Measurements from ENCODE around the gene RRP1B.
"Not testable (repeated sequence)": the region's sequence is repeated elsewhere in the genome, so short reads cannot be mapped to it uniquely, and the experiment has no call there.

Gene RRP1B

GRCh38 chr21:43676391-43676790 lies 17.0 kb downstream of the RRP1B start:
- no peak for FAIRE-seq

DNA sequence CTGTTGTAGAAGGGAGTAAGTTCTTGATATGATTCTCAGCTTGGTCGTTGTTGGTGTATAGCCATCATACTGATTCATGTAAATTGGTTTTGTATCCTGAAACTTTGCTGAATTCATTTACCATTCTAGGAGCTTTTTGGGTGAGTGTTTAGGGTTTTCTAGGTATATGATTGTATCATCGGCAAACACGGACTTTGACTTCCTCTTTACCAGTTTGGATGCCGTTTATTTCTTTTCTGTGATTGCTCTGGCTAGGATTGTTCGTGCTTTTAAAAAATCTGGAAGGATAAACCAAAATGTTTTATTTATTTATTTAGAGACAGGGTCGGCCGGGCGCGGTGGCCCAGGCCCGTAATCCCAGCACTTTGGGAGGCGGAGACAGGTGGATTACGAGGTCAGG lies 20.6 kb downstream of the RRP1B start:
- FAIRE-seq = no peak

DNA sequence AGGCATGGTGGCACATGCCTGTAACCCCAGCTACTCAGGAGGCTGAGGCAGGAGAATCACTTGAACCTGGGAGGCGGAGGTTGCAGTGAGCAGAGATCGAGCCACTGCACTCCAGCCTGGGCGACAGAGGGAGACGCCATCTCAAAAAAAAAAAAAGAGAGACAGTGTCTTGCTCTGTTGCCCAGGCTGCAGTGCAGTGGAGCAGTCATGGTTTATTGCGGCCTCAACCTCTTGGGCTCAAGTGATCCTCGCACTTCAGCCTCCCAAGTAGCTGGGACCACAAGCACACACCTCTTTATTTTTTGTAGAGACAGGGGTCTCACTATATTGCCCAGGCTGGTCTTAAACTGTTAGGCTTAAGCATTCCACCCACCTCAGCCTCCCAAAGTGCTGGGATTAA lies 21.1 kb downstream of the RRP1B start:
- not testable (repeated sequence) for FAIRE-seq

DNA sequence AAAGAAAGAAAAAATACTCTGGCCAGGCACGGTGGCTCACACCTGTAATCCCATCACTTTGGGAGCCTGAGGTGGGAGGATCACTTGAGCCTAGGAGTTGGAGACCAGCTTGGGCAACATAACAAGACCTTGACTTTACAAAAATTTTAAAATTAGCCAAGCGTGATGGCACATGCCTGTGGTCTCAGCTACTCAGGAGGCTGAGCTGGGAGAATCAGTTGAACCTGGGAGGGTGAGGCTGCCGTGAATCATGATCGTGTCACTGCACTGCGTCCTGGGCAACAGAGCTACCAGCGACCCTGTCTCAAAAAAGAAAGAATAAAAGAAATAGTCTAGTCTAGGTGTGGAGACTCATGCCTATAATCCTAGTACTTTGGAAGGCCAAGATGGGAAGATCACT lies 22.3 kb downstream of the RRP1B start:
- FAIRE-seq = no peak

DNA sequence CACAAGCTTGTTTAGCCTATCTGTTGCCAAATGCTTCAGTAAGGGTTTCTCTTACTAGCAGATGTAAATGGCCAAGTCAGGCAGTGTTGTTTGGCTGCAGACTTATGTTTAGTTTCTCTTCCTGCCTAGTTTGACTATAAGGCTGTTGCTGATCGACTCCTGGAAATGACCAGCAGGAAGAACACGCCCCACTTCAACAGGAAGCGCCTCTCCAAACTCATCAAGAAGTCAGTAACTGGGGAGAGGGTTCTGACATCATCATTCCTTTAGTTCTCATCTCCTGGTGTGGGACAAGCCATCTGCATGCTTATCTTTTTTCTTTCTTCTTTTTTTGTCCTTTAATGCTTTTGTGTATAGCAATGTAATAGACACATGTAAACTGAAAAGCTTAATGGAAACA lies 25.1 kb downstream of the RRP1B start:
- FAIRE-seq = no peak

DNA sequence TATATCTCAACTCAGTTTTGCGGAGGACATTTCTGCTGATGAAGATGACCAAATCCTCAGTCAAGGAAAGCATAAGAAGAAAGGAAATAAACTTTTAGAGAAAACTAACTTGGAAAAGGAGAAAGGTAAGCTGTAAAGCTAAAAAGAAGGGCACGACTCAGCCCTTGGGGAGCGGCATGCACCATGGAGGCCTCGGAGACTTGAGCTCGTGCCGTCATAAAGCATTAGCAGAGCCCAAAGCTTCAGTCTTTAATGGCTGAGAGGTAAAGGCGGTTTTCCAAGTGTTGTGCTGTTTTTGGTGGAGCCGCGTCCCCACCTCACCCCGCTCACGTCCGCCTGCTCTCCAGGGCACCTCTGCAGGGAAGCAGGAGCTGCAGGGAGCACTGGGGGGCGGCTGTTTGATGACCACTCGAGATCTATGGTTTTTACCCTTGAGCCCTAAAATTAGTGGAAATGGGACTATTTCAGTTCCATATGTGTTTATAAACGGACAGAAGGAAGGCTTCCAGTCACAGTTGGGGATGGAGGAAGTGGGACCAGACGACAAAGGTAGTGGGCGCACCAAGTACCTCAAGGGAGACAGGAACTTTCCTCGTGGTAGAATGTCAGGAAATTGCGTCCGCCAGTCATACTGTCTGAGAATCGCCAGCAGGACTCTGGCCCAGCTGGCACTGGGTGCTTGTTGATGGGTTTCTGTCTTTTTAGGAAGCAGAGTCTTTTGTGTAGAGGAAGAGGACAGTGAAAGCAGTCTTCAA lies 27.6 kb downstream of the RRP1B start:
- FAIRE-seq = no peak

GRCh38 chr21:43687566-43688399 lies 28.4 kb downstream of the RRP1B start:
- no peak for FAIRE-seq

DNA sequence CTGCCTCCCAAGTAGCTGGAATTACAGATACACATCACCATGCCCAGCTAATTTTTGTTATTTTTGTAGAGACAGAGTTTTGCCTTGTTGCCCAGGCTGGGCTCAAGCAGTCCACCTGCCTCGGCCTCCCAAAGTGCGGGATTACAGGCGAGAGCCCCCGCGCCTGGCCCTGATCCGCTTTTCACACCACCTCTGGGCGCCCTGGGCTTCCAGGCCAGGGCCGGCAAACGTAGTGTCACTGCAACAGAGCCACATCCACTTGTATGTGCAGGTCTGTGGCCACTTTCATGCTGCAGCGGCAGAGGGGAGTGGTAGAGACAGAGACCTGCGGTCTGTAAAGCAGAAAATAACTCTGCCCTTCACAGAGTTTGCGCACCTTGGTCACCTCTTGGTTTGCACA lies 29.5 kb downstream of the RRP1B start:
- FAIRE-seq = no peak

- FAIRE-seq = no peak
Measured at GRCh38 chr21:43689556-43690337, 30.4 kb downstream of the RRP1B start.

- FAIRE-seq = no peak
Measured at GRCh38 chr21:43690346-43690745, 31.0 kb downstream of the RRP1B start.

DNA sequence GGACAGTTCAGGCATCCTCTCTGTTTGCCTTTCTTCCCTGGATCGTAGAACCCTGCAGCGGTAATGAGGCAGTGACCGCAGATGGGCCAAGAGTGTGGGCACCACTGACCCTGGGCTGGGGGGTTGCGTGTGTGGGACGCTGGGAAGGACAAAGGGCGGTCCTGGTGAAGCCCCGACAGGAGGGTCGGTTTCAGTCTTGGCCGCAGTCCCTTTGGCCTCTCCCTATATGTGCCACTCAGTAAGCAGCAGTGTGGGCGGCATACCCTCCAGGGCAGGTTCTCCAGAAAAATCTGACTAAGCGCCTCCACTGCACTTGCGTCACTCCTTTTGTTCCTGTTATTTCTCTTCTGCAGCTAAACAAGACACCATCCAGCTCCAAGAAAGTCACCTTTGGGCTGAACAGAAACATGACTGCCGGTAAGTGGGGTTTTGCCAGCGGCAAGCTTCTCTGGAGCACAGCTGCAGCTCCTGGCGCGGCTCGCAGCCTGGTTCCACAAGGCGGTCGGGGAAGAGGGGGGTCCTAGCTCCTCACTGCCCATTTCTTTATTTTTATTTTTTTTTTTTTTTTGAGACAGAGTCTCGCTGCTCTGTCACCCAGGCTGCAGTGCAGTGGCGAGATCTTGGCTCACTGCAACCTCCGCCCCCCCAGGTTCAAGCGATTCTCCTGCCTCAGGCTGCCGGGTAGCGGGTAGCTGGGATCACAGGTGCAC lies 31.9 kb downstream of the RRP1B start:
- no peak for FAIRE-seq

GRCh38 chr21:43691801-43692200 lies 32.4 kb downstream of the RRP1B start:
- no peak for FAIRE-seq

- no peak for FAIRE-seq
Measured at GRCh38 chr21:43692949-43693348, 33.6 kb downstream of the RRP1B start.

DNA sequence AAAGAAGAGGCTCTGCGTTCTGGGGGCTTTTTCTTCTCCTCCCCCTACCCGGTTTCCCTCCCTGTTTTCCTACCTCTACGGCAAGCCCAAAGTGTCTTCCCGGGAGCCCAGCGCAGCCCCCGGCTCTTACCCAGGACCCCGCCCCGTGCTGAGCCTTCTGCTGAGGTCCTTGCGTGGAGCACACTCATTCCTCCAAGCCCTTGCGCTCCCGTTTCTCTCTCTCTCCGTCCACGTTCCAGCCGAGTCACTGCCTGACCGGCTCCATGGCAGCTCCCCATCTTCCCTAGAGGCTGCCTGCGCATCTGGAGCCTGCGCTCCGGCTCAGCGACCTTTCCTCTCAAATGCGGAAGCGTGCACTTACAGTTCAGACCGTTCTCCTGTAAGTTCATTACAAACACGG lies 34.6 kb downstream of the RRP1B start:
- FAIRE-seq = no peak

DNA sequence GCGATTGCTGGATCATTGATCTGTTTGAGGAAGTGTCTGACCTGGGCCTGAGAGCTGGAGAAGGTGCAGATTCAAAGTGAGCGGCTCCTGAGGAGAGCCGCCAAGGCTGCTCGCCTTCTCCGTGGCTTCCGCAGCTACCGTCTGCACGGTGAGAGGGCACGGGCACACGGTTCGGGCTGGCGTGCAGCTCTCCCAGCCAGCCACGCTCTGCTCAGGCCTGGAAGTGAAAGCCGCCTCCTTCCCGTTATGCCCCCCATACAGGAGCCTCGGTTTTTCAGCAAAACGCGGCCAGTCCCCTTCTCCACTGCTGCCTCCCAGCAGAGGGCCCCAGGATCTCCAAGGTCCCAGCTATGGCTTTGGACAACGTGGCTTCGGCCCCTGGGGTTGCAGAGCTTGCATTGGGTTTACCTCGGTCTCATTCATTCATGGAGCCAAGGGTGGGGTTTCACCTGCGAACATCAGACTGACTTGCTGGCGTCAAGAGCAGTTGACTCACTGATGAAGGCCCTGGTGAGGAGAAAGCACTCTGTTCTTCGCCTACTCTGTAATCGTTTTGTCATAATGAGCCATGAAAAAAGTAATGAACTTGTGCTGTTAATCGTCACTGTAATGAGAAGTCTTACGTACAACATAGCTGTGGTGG lies 35.2 kb downstream of the RRP1B start:
- no peak for FAIRE-seq

DNA sequence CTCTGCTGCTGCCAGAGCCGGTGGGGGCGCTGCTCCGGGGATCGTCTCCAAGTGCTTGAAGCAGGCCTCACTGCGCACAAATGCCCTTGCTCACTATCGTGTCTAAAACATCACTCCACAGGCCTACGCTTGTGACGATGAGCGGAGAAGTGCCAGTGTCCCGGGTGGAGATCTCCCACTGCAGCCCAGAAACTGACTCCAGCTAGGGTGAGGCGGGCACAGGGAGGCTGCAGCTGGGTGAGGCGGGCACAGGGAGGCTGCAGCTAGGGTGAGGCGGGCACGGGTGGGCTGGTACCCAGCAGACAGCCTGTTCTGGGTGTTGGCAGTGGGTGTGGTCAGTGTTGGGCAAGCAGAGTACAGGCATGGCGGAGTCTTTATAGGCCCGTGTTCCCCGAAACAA lies 36.9 kb downstream of the RRP1B start:
- FAIRE-seq = no peak

GRCh38 chr21:43697758-43698643 lies 38.6 kb downstream of the RRP1B start:
- FAIRE-seq = no peak

- not testable (repeated sequence) for FAIRE-seq
Measured at GRCh38 chr21:43699492-43699777, 40.1 kb downstream of the RRP1B start.

- no peak for FAIRE-seq
Measured at GRCh38 chr21:43699933-43700599, 40.7 kb downstream of the RRP1B start.

- no peak for FAIRE-seq
Measured at GRCh38 chr21:43701936-43702784, 42.8 kb downstream of the RRP1B start.

All from colon (tissue), 2 donors.